Measurements from ENCODE around the gene INHBB.

- TF ChIP-seq EZH2 (IDR thresholded peaks at IDR 0.05; ENCODE audit: borderline replicate concordance) (no peak), CTCF (IDR thresholded peaks at IDR 0.05; ENCODE audit: poor library complexity) (no peak)
Measured at GRCh38 chr2:120322329-120322728, 23.6 kb upstream of the INHBB start.

Measured in hepatocyte (in vitro differentiated cells).